Bronchial epithelial cell (primary cell): ENCODE results near the gene RPL36A. TPM values are rescaled to one million over a fixed set of nuclear protein-coding genes. Genes with fewer than 3 reads are reported as not detected.

Experiments
- DNase-seq: peaks from one replicate; pipeline ENCODE4 v3.0.0-alpha.2; 2010; ENCODE audit warnings: low read depth
- FAIRE-seq: peaks from 2 replicates; lab custom pipeline; 2011; peaks lifted over from hg19 to GRCh38; lab: Jason Lieb, UNC
- H3K27me3 ChIP-seq: 2 replicates; pipeline ENCODE4 v1.5.1; 2011; ENCODE audit warnings: low read length; ENCODE audit not compliant: control insufficient read depth, insufficient read depth
- H3K36me3 ChIP-seq: 2 replicates; pipeline ENCODE4 v1.5.1; 2011; ENCODE audit warnings: low read length; ENCODE audit not compliant: control insufficient read depth, insufficient read depth
- H3K4me3 ChIP-seq: 2 replicates; pipeline ENCODE4 v1.5.1; 2011; ENCODE audit warnings: mild to moderate bottlenecking, low read depth, low read length, control low read depth
- CTCF ChIP-seq: IDR thresholded peaks from 2 replicates; pipeline ENCODE4 v1.5.1; 2011; ENCODE audit warnings: mild to moderate bottlenecking, moderate library complexity, low read length, control low read depth, inconsistent platforms; ENCODE audit not compliant: insufficient read depth, severe bottlenecking
- total RNA-seq: library from RNA; depleted of rRNA; stranded (reverse); fragments of >200 nt; gene quantifications from 2 replicates; pipeline ENCODE4 v1.2.1, GENCODE V29; 2014

Gene RPL36A
- total RNA-seq, 1 donor from 2014 or later: 1,171 TPM

GRCh38 chrX:101415180-101416145 lies 24.7 kb downstream of the RPL36A start:
- DNase-seq: peak; percentile 70
- Histone ChIP-seq H3K36me3 (peaks cover 1% of the 10 kb centered on the region), H3K4me3 (no peak overlapping the region), H3K27me3 (no peaks in the 10 kb centered on the region)
- TF ChIP-seq CTCF: peak; percentile 62
- no peak for FAIRE-seq

GRCh38 chrX:101416691-101417090 lies 25.9 kb downstream of the RPL36A start:
- TF ChIP-seq CTCF: no peak
- no peak for FAIRE-seq
- H3K27me3 ChIP-seq: no peaks in the 10 kb centered on the region
- H3K4me3 ChIP-seq: no peak overlapping the region
- peaks cover 1% of the 10 kb centered on the region for H3K36me3 ChIP-seq
- DNase-seq: no peak

GRCh38 chrX:101417190-101417589 lies 26.4 kb downstream of the RPL36A start:
- no peak for DNase-seq
- peaks cover 1% of the 10 kb centered on the region for H3K36me3 ChIP-seq
- TF ChIP-seq CTCF: no peak
- no peak for FAIRE-seq
- no peak overlapping the region for H3K4me3 ChIP-seq
- no peaks in the 10 kb centered on the region for H3K27me3 ChIP-seq

- DNase-seq: no peak
- no peaks in the 10 kb centered on the region for H3K27me3 ChIP-seq
- H3K36me3 ChIP-seq: no peaks in the 10 kb centered on the region
- no peak for TF ChIP-seq CTCF
- no peak for FAIRE-seq
- peak overlapping the region; percentile 54 for H3K4me3 ChIP-seq
These were observed 27.4 kb downstream of the RPL36A start for GRCh38 chrX:101417981-101418841.

- FAIRE-seq (no peak), DNase-seq (no peak)
- TF ChIP-seq CTCF: no peak
- no peaks in the 10 kb centered on the region for H3K27me3 ChIP-seq
- no peaks in the 10 kb centered on the region for H3K36me3 ChIP-seq
- no peak overlapping the region for H3K4me3 ChIP-seq
These were observed 28.7 kb downstream of the RPL36A start for GRCh38 chrX:101419489-101419888.
